Measurements from ENCODE around the gene DUSP3.

DNA sequence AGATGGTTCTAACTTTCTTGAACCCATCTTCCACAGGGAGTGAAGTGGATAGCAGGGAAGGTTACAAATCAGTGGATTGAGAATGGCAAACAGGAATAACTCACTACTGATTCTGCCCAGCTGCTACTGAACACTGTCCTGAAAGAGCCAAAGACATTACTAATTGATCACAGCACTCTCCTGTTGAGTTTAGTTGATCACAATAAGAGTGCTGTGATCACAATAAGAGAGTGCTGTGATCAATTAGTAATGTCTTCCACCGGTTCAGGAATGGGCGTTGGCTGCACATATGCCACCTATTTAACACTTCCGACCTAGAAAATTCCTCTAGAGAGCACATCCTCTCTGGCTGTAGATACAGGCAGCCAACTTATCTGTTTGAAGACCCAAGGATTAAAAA, 12.8 kb upstream of the DUSP3 start:
- TF ChIP-seq, protein P1, sequence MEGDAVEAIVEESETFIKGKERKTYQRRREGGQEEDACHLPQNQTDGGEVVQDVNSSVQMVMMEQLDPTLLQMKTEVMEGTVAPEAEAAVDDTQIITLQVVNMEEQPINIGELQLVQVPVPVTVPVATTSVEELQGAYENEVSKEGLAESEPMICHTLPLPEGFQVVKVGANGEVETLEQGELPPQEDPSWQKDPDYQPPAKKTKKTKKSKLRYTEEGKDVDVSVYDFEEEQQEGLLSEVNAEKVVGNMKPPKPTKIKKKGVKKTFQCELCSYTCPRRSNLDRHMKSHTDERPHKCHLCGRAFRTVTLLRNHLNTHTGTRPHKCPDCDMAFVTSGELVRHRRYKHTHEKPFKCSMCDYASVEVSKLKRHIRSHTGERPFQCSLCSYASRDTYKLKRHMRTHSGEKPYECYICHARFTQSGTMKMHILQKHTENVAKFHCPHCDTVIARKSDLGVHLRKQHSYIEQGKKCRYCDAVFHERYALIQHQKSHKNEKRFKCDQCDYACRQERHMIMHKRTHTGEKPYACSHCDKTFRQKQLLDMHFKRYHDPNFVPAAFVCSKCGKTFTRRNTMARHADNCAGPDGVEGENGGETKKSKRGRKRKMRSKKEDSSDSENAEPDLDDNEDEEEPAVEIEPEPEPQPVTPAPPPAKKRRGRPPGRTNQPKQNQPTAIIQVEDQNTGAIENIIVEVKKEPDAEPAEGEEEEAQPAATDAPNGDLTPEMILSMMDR (conservative IDR thresholded peaks at IDR 0.05) = no peak
- TF ChIP-seq ZFX (IDR thresholded peaks at IDR 0.05) = no peak

Measured in C4-2B (cell line).